Testis (tissue), 2 donors: ENCODE results near the gene FNDC5.

ENCODE experiments used
- CTCF ChIP-seq, 3 experiments: fragments of 450-650 bp in 2 of 3; fragments of 200-600 bp in 1 of 3; sonication (generic) in 1 of 3; IDR thresholded peaks; one replicate each; pipeline ENCODE4 v1.5.1; 2016 to 2019; ENCODE audit warnings: antibody characterized with exemption in 3 of 3, mild to moderate bottlenecking in 2 of 3, moderate library complexity in 1 of 3
- POLR2A ChIP-seq: fragments of 450-650 bp; IDR thresholded peaks from one replicate; pipeline ENCODE4 v1.6.1; 2017; ENCODE audit warnings: antibody characterized with exemption, mild to moderate bottlenecking, moderate library complexity

GRCh38 chr1:32813941-32814739 lies 56.6 kb downstream of the FNDC5 start:
- no peak for TF ChIP-seq CTCF (IDR thresholded peaks at IDR 0.05)
- TF ChIP-seq POLR2A = no peak
